ENCODE measurements around the gene GDPD4.
"Not testable (repeated sequence)": the region's sequence is repeated elsewhere in the genome, so short reads cannot be mapped to it uniquely, and the experiment has no call there.

GDPD4 gene

DNA sequence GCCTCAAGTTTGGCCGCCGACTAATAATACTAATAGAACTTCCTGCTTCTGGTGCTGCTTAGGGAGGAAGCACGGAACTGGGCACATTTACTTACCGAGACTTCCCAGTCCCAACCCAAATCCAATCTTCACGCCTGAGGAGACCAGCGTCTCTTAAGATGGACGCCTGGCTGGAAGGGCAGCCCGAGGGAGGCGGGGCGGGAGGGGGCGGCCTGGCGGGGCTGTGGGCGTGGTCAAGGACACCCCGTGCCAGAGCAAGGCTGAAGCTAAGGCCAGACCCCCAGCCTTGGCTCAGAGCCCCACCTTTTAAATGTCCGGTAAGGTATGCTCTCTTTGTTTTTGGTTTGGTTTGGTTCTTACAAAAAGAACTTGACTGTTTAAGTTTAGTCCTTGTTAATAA lies at the start of gene GDPD4:
Gene GDPD4 (minus strand): TSS at position 177 of the 400 bp plus-strand sequence. CDS start 16,549 bp downstream, outside the sequence.
- DNase-seq (ENCODE audit: low read depth in 1 of 2, low spot score in 1 of 2) = no peak

DNA sequence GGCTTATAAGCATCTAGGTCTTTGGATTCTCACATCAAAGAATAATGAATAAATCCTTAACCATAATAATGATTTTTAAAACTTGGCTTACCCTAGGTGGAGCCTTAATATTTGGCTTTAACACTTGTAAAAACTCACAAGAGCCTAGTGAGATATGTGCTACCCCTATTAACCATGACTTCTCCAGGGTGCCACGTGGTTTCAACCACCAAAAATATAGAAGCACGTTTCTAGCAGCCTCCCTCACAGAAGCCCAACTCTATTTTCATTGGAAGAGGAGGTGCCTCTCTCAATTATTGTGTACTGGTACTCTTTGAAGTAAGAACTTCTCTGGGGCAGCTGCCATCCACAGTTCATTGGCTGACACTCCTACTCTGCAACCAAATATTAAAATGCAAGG lies 46.5 kb upstream of the GDPD4 start:
- no peak for DNase-seq (ENCODE audit: low read depth in 1 of 2, low spot score in 1 of 2)

DNA sequence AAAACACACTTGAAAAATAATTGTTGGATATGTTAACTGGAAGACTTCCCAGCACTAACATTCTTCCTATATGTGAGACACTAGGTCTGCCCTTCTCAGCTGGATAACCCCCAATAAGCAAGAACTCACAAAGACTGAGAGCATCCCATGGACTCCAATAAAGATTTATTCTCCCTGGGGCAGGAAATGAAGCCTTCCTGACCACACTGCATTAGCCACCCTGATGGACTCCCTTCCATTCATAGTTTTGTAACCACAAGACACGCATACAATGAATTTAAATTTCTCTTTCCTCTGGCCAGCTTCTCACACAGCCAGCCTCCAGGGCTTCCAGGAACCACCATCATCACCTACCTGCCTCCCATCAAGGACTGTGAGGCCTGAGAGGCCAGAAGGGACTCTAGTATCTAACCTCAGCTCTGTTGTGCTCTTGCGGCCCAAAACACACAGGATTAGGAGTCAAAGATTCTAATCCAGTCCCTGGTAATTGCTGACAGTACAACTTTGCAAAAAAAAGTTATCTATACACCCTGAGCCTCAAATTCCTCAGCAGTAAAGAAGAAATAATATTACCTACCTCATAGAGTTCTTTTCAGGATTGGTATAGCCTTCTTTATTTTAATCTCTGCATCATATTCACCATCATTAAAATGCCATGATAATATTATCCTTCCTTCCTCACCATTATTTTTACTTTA lies 45.6 kb upstream of the GDPD4 start:
- no peak for DNase-seq (ENCODE audit: low read depth in 1 of 2, low spot score in 1 of 2)

DNA sequence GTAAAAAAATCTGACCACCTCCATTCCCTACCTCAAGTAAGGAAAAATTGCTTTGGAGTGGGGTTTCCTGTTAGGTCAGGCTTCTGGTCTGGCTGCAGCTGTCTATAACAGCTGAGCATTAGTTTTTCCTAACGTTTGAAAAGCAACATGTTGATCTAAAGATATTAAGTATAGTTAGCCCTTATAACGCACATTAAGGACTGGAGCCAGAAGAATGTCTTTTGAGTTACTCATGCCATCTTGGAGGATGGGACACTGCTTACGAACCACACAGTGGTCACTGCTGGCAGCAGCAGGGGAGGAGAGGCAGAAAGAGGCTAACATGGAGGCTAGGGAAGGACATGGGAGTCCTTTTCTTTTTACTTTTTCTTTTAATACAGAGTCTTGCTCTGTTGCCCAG lies 44.1 kb upstream of the GDPD4 start:
- DNase-seq (ENCODE audit: low read depth in 1 of 2, low spot score in 1 of 2) = no peak

GRCh38 chr11:77340501-77340900 lies 39.0 kb upstream of the GDPD4 start:
- DNase-seq (ENCODE audit: low read depth in 1 of 2, low spot score in 1 of 2) = no peak

DNA sequence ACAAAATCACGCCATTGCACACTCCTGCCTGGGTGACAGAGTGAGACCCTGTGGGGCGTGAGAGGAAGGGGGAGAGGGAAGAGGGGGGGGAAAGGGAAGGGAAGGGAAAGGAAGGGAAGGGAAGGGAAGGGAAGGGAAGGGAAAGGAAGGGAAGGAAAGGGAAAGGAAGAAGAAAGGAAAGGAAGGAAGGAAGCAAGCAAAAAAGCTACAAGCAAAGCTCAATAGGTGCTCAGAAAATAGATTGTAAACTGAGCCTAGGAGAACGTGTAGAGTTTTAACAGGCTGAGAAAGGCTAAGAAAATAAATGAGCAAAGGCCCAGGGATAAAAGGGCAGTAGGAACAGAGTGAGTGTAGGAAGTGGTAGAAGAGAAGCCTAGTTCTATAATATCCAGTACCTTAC lies 30.8 kb upstream of the GDPD4 start:
- DNase-seq (ENCODE audit: low read depth in 1 of 2, low spot score in 1 of 2) = no peak

GRCh38 chr11:77325159-77325558 lies 23.7 kb upstream of the GDPD4 start:
- DNase-seq (ENCODE audit: low read depth in 1 of 2, low spot score in 1 of 2) = no peak

DNA sequence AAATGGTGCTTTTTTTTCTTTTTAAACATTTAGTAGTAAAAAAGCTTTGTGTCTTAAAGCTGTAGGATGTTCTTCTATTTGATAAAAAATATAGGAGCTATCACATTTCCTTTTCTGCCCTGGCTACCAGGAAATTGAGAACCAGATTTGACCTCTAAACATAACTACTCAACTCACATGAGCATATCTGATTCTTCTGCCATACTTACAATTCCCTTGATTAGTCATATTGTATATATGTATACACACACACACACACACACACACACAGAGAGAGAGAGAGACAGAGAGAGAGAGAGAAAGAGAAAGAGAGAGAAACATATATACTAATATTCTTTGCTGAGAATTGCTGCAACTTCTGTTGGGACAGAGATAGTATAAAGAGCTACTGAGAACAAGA lies 23.0 kb upstream of the GDPD4 start:
- DNase-seq (ENCODE audit: low read depth in 1 of 2, low spot score in 1 of 2) = no peak

- no peak for DNase-seq (ENCODE audit: low read depth in 1 of 2, low spot score in 1 of 2)
Measured at GRCh38 chr11:77322926-77323590, 21.6 kb upstream of the GDPD4 start.

- no peak for DNase-seq (ENCODE audit: low read depth in 1 of 2, low spot score in 1 of 2)
Measured at GRCh38 chr11:77322506-77322905, 21.0 kb upstream of the GDPD4 start.

GRCh38 chr11:77320351-77320750 lies 18.9 kb upstream of the GDPD4 start:
- DNase-seq (ENCODE audit: low read depth in 1 of 2, low spot score in 1 of 2) = no peak

DNA sequence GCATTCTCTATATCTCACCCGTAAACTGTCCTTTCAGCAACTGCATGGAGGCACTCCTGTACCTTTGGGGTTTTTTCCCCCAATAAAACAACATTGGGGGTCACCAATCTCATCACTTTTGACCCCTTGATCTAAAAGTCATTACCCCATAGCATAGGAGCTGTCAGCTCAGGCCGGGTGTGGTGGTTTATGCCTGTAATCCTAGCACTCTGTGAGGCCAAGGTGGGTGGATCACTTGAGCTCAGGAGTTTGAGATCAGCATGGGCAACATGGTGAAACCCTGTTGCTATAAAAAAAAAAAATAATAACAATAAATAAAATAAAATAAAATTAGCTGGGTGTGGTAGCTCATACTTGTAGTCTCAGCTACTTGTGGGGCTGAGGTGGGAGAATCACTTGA lies 17.1 kb upstream of the GDPD4 start:
- no peak for DNase-seq (ENCODE audit: low read depth in 1 of 2, low spot score in 1 of 2)

DNA sequence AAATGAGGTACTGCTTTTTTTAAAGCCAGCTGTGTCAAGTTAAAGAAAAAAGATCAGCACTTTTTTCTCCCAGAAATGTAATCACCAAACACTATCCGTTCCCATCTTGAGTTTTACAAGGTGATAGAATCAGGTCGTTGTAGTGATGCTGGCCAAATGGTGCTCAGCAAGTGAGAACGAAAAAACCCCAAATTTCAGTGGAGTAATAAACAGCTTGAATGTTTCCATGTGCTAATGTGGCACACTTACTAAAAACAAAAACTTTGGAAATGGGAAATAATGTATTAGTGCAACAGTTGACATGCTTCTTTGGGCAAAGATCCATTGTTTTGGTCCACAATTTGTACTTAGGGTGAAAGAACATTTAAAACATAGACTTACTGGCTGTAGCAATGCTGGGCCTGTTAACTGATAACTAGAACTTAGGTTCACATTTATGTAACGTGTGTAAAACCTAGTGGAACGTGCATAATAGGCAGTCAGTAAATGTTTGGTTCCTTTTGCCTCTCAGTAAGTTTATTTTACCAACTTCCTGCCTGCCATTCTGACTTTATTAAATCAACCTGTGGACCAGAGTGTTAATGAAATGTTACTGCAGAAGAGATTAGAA lies 15.4 kb upstream of the GDPD4 start:
- no peak for DNase-seq (ENCODE audit: low read depth in 1 of 2, low spot score in 1 of 2)

GRCh38 chr11:77312107-77312506 lies 10.6 kb upstream of the GDPD4 start:
- no peak for DNase-seq (ENCODE audit: low read depth in 1 of 2, low spot score in 1 of 2)

DNA sequence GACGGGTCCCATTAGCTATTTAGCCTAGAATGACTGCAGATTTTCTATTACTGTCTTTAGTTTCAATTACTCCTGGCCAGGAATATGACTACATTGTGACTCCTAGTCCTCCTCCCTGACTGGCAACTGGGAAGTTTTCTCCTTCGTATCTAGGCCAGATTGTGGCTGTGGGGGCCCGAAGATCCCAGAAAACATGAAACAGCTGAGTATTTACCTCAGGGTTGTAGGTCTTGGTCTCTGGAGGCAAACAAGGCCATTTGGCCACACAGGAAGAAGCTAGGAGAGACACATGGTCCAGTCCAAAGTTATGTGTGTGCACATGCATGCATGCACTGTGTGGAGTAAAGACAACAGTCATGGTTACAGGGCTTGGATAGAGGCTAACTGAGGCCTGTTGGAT lies 10.2 kb upstream of the GDPD4 start:
- DNase-seq (ENCODE audit: low read depth in 1 of 2, low spot score in 1 of 2) = no peak

DNA sequence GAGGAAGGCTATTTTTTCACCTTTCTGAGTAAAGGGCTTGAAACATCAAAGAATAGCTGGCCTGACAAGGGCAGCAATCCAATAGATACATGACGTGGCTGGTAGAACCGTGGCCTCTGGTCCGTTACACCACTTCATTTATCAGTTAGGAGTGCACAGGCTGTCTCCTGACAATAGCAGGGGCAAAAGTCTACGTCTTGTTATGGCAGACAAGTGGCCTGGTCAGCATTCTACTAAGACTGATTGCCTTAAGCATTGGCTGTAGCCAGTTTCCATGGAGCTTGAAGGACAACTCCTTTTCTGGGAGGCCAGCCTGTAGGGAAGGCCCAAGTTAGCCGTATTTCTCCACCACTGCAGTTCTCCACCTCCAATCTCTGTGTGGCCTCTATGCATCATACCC lies 9.2 kb upstream of the GDPD4 start:
- DNase-seq (ENCODE audit: low read depth in 1 of 2, low spot score in 1 of 2) = no peak

DNA sequence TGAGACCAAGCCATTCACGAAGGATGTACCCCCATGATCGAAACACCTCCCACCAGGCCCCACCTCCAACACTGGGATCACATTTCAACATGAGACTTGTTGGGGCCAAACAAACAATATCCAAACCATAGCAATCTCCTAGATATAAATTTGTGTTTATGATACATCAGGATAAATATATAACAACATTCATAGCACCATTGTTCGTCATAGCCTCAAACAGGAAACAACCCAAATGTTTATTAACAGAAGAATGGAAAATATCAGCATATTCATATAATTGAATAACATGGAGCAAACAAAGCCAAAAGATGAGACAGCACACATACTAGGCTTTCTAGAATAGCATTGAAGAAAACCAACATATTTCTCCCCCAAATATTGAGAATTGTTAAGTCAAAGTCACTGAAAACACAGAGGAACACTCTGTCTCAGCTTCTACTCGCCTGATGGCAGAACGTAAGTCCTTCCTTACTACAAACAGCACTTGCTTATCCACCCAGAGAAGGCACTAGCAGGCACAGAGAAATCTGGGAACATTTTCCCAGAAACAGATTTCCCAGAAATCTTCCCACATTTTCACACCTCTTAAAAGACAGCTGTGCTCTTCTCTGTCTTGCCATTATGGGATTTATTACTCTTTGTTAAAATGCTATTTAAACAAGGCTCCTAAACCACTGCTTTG lies 8.1 kb upstream of the GDPD4 start:
- DNase-seq (ENCODE audit: low read depth in 1 of 2, low spot score in 1 of 2) = no peak

DNA sequence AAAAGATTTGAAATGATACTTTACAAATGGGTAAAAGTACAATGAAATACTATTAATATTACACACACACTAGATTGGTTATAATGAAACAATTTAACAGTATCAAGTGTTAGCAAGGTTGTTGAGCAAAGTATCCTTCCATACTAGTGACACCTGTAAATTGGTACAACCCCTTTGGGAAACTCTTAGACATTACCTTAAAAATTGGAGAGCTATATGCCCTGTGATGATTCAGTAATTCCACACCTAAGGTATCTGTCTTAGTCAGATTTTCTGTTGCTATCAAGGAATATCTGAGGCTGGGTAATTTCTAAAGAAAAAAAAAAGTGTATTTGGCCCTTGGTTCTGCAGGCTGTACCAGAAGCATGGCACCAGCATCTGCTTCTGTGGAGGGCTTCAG lies 7.4 kb upstream of the GDPD4 start:
- DNase-seq (ENCODE audit: low read depth in 1 of 2, low spot score in 1 of 2) = no peak

DNA sequence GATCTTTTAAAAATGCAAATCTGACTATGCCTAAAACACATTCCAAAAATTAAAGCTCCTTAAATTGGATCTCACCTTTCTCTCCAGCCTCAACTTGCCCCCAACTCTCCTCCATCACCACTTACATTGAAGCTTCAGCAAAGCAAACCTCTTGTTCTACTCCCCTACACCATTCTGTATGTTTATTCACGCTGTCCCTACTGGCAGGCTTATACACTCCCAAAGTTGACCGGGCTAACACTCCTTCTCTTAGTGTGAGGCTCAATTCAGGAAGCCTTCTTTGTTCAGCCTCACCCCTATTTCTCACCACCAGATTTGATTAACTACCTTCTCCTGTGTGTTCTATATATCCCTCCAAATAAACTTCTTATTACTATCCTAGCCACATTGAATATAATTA lies 1.8 kb upstream of the GDPD4 start:
- DNase-seq (ENCODE audit: low read depth in 1 of 2, low spot score in 1 of 2) = no peak

GRCh38 chr11:77302752-77303151 lies 1.3 kb upstream of the GDPD4 start:
- DNase-seq (ENCODE audit: low read depth in 1 of 2, low spot score in 1 of 2) = no peak

- DNase-seq (ENCODE audit: low read depth in 1 of 2, low spot score in 1 of 2) = no peak
Measured at GRCh38 chr11:77300695-77301094, 791 bp downstream of the GDPD4 start.

DNA sequence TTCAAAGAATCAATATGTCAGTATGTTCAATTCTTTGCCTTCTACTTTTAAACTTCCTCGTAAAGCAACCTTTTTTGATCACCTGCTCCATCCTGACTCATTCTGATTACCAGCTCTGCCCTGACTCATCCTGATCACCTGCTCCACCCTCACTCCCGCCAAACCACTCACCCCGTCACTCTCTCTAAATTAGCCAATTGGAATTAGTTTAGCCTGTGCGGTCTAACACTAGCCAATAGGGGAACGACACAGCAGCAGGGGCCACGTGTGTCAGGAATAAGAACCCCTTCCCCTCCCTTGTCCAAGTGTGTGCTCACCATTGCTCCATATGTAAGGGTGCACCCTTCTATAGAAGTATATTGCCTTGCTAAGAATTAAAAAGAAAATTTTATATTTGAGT lies 1.5 kb downstream of the GDPD4 start:
- DNase-seq (ENCODE audit: low read depth in 1 of 2, low spot score in 1 of 2) = not testable (repeated sequence)
